Measurements from ENCODE around the gene TPX2. TPM values are rescaled to one million over a fixed set of nuclear protein-coding genes. Genes with fewer than 3 reads are reported as not detected.
"Not testable (repeated sequence)": the region's sequence is repeated elsewhere in the genome, so short reads cannot be mapped to it uniquely, and the experiment has no call there.

TPX2 gene
- total RNA-seq, 1 donor from 2014 or later = 22.6 TPM

DNA sequence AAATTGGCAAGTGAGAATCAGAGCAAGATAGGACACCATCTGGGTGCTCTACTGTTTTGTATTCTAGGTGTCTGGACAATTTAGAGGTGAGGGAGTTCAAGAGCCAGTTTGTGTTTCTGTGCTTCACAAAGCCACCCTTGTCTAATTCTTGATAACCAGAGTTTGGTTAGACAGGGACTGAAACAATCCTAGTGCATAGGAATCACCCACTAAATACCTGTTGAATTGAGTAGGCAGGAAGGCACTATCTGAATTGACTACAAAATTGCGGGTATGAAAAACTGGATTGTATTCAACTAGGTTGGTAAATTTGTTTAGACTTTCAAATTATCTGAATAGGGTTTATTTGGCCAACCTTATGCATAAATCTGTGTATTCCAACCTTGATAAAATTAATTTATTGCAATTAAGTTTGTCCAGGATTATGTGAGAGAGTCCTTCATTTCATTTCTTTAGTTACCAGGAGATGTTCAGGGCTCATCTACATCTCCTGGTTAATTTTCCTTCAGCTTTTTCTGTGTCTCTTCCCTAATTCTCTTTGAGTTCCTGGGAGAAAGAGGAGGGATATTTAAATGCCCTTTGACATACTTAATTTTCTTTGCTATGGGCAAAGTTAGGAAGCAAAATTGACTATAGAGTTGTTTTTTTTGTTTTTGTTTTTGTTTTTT is 1.7 kb downstream of the TPX2 start:
- peak overlapping the region; percentile 7 for H3K4me3 Mint-ChIP-seq (ENCODE audit: unreplicated experiment)
- no peaks in the 10 kb centered on the region for H3K36me3 Mint-ChIP-seq (ENCODE audit: unreplicated experiment)
- TF ChIP-seq, protein P1, sequence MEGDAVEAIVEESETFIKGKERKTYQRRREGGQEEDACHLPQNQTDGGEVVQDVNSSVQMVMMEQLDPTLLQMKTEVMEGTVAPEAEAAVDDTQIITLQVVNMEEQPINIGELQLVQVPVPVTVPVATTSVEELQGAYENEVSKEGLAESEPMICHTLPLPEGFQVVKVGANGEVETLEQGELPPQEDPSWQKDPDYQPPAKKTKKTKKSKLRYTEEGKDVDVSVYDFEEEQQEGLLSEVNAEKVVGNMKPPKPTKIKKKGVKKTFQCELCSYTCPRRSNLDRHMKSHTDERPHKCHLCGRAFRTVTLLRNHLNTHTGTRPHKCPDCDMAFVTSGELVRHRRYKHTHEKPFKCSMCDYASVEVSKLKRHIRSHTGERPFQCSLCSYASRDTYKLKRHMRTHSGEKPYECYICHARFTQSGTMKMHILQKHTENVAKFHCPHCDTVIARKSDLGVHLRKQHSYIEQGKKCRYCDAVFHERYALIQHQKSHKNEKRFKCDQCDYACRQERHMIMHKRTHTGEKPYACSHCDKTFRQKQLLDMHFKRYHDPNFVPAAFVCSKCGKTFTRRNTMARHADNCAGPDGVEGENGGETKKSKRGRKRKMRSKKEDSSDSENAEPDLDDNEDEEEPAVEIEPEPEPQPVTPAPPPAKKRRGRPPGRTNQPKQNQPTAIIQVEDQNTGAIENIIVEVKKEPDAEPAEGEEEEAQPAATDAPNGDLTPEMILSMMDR (IDR thresholded peaks at IDR 0.05) = no peak
- peaks cover 7% of the 10 kb centered on the region for H3K4me1 Mint-ChIP-seq (ENCODE audit: unreplicated experiment)
- no peaks in the 10 kb centered on the region for H3K9me3 Mint-ChIP-seq (ENCODE audit: unreplicated experiment)
- DNase-seq (ENCODE audit: extremely low spot score, unreplicated experiment) = no peak
- H3K27ac Mint-ChIP-seq (ENCODE audit: unreplicated experiment) = no peak overlapping the region
- H3K27me3 Mint-ChIP-seq (ENCODE audit: unreplicated experiment) = no peaks in the 10 kb centered on the region

DNA sequence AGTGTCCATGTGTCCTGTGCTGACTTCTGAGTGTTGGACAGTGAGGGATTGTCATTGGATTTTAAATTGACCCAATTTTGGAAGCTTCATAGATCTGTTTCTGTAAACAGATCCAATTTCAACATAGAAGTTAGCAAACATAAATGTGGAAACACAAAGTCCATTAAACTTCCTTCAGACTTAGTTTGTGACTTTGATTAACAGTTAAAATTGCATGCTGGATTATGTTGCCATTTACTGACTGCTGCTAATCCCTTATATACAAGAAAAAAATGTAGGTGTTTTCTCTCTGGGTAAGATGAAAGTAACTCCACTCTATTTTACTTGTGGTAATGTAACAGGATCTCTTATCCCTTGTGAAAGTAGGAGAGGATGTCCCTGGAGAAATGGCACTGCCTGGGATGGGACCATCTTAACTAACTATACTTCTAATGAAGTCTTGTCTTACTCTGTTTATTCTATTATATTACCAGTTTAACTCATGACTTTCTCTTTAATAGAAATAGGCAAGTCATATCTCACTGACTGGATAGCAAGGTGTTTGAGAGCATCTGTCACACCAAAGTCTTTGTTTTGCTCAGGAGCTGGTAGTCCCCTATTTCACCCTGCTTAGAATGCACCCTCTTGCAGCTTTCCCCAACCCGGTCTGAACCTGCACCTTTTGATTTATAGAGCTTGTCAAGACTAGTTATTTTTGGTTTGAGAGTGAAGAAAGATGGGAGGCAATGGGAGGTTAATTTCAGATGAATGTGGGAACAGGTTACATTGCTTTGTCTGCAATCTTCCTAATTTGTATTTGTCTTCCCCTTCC is 7.2 kb downstream of the TPX2 start:
- no peak for DNase-seq (ENCODE audit: extremely low spot score, unreplicated experiment)
- TF ChIP-seq, protein P1 (IDR thresholded peaks at IDR 0.05) = no peak
- Mint-ChIP-seq H3K9me3 (ENCODE audit: unreplicated experiment) (no peaks in the 10 kb centered on the region), H3K27me3 (ENCODE audit: unreplicated experiment) (no peaks in the 10 kb centered on the region), H3K36me3 (ENCODE audit: unreplicated experiment) (no peaks in the 10 kb centered on the region), H3K4me3 (ENCODE audit: unreplicated experiment) (no peak overlapping the region), H3K27ac (ENCODE audit: unreplicated experiment) (peak overlapping the region; percentile 9), H3K4me1 (ENCODE audit: unreplicated experiment) (peaks cover 41% of the 10 kb centered on the region)

DNA sequence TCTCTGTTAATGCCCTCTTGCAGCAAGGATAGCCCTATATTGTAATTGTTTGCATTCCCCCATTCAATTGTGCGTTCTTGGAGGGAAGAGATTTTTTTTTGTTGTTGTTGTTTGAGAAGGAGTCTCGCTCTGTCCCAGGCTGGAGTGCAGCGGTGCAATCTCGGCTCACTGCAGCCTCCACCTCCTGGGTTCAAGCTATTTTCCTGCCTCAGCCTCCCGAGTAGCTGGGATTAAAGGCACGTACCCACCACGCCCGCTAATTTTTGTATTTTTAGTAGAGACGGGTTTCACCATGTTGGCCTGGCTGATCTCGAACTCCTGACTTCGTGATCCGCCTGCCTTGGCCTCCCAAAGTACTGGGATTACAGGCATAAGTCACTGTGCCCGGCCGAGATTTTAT is 7.9 kb downstream of the TPX2 start:
- H3K9me3 Mint-ChIP-seq (ENCODE audit: unreplicated experiment) = not testable (repeated sequence)

DNA sequence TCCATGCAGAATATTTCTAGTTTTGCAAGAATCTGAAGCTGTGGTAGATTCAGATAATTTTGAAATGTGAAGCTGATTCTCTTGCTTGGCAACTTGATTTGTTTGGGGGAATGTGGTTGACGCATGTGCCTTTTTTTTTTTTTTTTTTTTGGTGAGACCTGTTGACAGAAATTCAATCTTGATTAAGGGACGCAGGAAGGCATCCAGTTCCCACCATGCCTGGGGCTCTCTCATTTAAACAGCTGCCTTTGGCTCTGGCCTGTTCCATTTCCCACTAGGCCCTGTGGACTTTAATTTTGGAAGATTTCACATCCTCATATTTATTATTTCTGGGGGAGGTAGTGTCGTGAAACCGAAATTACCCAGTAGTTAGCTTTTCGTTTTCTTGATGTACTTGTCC is 8.6 kb downstream of the TPX2 start:
- no peaks in the 10 kb centered on the region for H3K27me3 Mint-ChIP-seq (ENCODE audit: unreplicated experiment)
- DNase-seq (ENCODE audit: extremely low spot score, unreplicated experiment) = no peak
- H3K4me1 Mint-ChIP-seq (ENCODE audit: unreplicated experiment) = peaks cover 44% of the 10 kb centered on the region
- no peak overlapping the region for H3K4me3 Mint-ChIP-seq (ENCODE audit: unreplicated experiment)
- H3K9me3 Mint-ChIP-seq (ENCODE audit: unreplicated experiment) = no peaks in the 10 kb centered on the region
- TF ChIP-seq, protein P1 (IDR thresholded peaks at IDR 0.05) = no peak
- peak overlapping the region; percentile 85 for H3K27ac Mint-ChIP-seq (ENCODE audit: unreplicated experiment)
- H3K36me3 Mint-ChIP-seq (ENCODE audit: unreplicated experiment) = no peaks in the 10 kb centered on the region

More for the DNA sequence above, 7.9 kb downstream of the TPX2 start:
- H3K4me1 Mint-ChIP-seq (ENCODE audit: unreplicated experiment) = peaks cover 42% of the 10 kb centered on the region
- not testable (repeated sequence) for DNase-seq (ENCODE audit: extremely low spot score, unreplicated experiment); H3K27ac Mint-ChIP-seq (ENCODE audit: unreplicated experiment); H3K36me3 Mint-ChIP-seq (ENCODE audit: unreplicated experiment); H3K27me3 Mint-ChIP-seq (ENCODE audit: unreplicated experiment); H3K4me3 Mint-ChIP-seq (ENCODE audit: unreplicated experiment)

DNA sequence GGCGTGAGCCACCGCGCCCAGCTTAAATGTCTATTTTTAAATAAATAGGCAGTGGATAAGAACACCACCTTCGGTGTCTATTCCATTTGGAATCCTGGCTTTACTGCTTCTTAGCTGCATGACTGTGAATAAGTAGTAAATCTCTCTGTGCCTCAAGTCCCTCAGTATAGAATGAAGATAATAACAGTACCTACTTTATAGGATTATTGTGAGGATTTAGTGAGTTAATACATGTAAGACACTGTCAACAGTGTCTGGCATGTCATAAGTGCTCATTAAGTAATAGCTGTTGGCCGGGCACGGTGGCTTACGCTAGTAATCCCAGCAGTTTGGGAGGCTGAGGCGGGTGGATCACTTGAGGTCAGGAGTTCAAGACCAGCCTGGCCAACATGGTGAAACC is 10.1 kb downstream of the TPX2 start:
- Mint-ChIP-seq H3K4me3 (ENCODE audit: unreplicated experiment) (no peak overlapping the region), H3K27me3 (ENCODE audit: unreplicated experiment) (no peaks in the 10 kb centered on the region), H3K4me1 (ENCODE audit: unreplicated experiment) (peaks cover 52% of the 10 kb centered on the region), H3K9me3 (ENCODE audit: unreplicated experiment) (no peaks in the 10 kb centered on the region), H3K27ac (ENCODE audit: unreplicated experiment) (no peak overlapping the region), H3K36me3 (ENCODE audit: unreplicated experiment) (no peaks in the 10 kb centered on the region)
- TF ChIP-seq, protein P1 (IDR thresholded peaks at IDR 0.05) = no peak
- no peak for DNase-seq (ENCODE audit: extremely low spot score, unreplicated experiment)

Measured in osteocyte (in vitro differentiated cells).